AG04450 (cell line): ENCODE measurements around the gene MYO18B. TPM values are rescaled to one million over a fixed set of nuclear protein-coding genes. Genes with fewer than 3 reads are reported as not detected.

Experiments
- CTCF ChIA-PET: fragments of 300-600, 350-600 bp; formaldehyde crosslinking; extraction: SDS; loops from one replicate; lab custom pipeline; 2022; ENCODE audit warnings: antibody characterized with exemption, inconsistent platforms; lab: Charles Lee
- POLR2A ChIA-PET: fragments of 350-600 bp; formaldehyde crosslinking; extraction: SDS; loops from one replicate; lab custom pipeline; 2021; ENCODE audit warnings: antibody characterized with exemption, inconsistent platforms; lab: Yijun Ruan, JAX
- DNase-seq: peaks from one replicate; pipeline ENCODE4 v3.0.0-alpha.2; 2011; ENCODE audit warnings: low read depth, low spot score
- H3K27ac ChIP-seq: one replicate; pipeline ENCODE4 v1.5.1; 2012; ENCODE audit warnings: low read depth, low read length, control low read depth
- H3K27me3 ChIP-seq: one replicate; pipeline ENCODE4 v1.6.0; 2012; ENCODE audit warnings: low read length; ENCODE audit not compliant: control insufficient read depth, insufficient read depth
- H3K4me3 ChIP-seq: 2 replicates; pipeline ENCODE4 v1.5.1; 2011; ENCODE audit warnings: mild to moderate bottlenecking, low read depth, low read length, control low read depth
- H3K9me3 ChIP-seq: 2 replicates; pipeline ENCODE4 v1.5.1; 2012; ENCODE audit warnings: low read length; ENCODE audit not compliant: control insufficient read depth, insufficient read depth
- CTCF ChIP-seq: IDR thresholded peaks from 2 replicates; pipeline ENCODE4 v1.5.1; 2011; ENCODE audit warnings: low read depth, low read length, control low read depth, inconsistent platforms
- polyA plus RNA-seq: library from polyadenylated mRNA; depleted of rRNA; stranded (reverse); fragments of >200 nt; gene quantifications from 2 replicates; pipeline ENCODE4 v1.2.3, GENCODE V29; 2011

The MYO18B gene
- polyA plus RNA-seq, 1 experiment = not detected

GRCh38 chr22:25816522-25817059, 74.6 kb downstream of the MYO18B start:
- no peak for TF ChIP-seq CTCF
- H3K9me3 ChIP-seq = peaks cover 8% of the 10 kb centered on the region; the same call in 1 of the 2 replicates
- ChIA-PET CTCF (no interaction called here), POLR2A (no interaction called here)
- H3K27me3 ChIP-seq = no peaks in the 10 kb centered on the region
- no peak overlapping the region for H3K4me3 ChIP-seq
- H3K27ac ChIP-seq = no peak overlapping the region
- DNase-seq = no peak

- no peak overlapping the region for H3K27ac ChIP-seq
- ChIA-PET CTCF (no interaction called here), POLR2A (no interaction called here)
- no peak for DNase-seq
- no peak overlapping the region for H3K4me3 ChIP-seq
- TF ChIP-seq CTCF = no peak
- H3K9me3 ChIP-seq = peaks cover 8% of the 10 kb centered on the region; the same call in 1 of the 2 replicates
- no peaks in the 10 kb centered on the region for H3K27me3 ChIP-seq
Measured at GRCh38 chr22:25817092-25817943, 75.3 kb downstream of the MYO18B start.

- ChIA-PET POLR2A (no interaction called here), CTCF (no interaction called here)
- Histone ChIP-seq H3K27me3 (no peaks in the 10 kb centered on the region), H3K9me3 (peaks cover 15% of the 10 kb centered on the region), H3K27ac (no peak overlapping the region), H3K4me3 (no peak overlapping the region)
- DNase-seq = no peak
- TF ChIP-seq CTCF = no peak
Measured at GRCh38 chr22:25818541-25818940, 76.6 kb downstream of the MYO18B start.

- H3K27me3 ChIP-seq = no peaks in the 10 kb centered on the region
- TF ChIP-seq CTCF = no peak
- POLR2A ChIA-PET = no interaction called here
Measured at GRCh38 chr22:25822344-25822743, 80.4 kb downstream of the MYO18B start.

GRCh38 chr22:25823276-25823675, 81.3 kb downstream of the MYO18B start:
- Histone ChIP-seq H3K4me3 (no peak overlapping the region), H3K27me3 (no peaks in the 10 kb centered on the region), H3K27ac (no peak overlapping the region), H3K9me3 (peaks cover 25% of the 10 kb centered on the region)
- POLR2A ChIA-PET = no interaction called here
- CTCF ChIA-PET = no interaction called here
- no peak for DNase-seq
- TF ChIP-seq CTCF = no peak

More at GRCh38 chr22:25822344-25822743, 80.4 kb downstream of the MYO18B start:
- Histone ChIP-seq H3K27ac (no peak overlapping the region), H3K4me3 (no peak overlapping the region), H3K9me3 (peaks cover 24% of the 10 kb centered on the region)
- CTCF ChIA-PET = no interaction called here
- no peak for DNase-seq
